Kidney epithelial cell (primary cell): Measurements from ENCODE around the gene RFTN2. TPM values are rescaled to one million over a fixed set of nuclear protein-coding genes. Genes with fewer than 3 reads are reported as not detected.
A peak's percentile ranks its signal among the peaks of the same experiment; 100 is the strongest.
"Not testable (repeated sequence)": the region's sequence is repeated elsewhere in the genome, so short reads cannot be mapped to it uniquely, and the experiment has no call there.

Experiments
- DNase-seq: peaks from one replicate; pipeline ENCODE4 v3.0.0-alpha.2; 2010; ENCODE audit warnings: low read depth
- H3K27me3 ChIP-seq: 2 replicates; pipeline ENCODE4 v1.6.0; 2011; ENCODE audit warnings: low read length; ENCODE audit not compliant: control insufficient read depth, insufficient read depth
- H3K36me3 ChIP-seq: 2 replicates; pipeline ENCODE4 v1.5.1; 2011; ENCODE audit warnings: low read length; ENCODE audit not compliant: control insufficient read depth, insufficient read depth
- H3K4me3 ChIP-seq: 2 replicates; pipeline ENCODE4 v1.5.1; 2011; ENCODE audit warnings: low read depth, mild to moderate bottlenecking, control low read depth, low read length
- CTCF ChIP-seq: IDR thresholded peaks from 2 replicates; pipeline ENCODE4 v1.5.1; 2011; ENCODE audit warnings: mild to moderate bottlenecking, moderate library complexity, low read length, control low read depth, inconsistent platforms; ENCODE audit not compliant: insufficient read depth, poor library complexity, severe bottlenecking
- total RNA-seq: library from RNA; depleted of rRNA; stranded (reverse); fragments of >200 nt; gene quantifications from 2 replicates; pipeline ENCODE4 v1.2.3, GENCODE V29; 2015

RFTN2 gene
- total RNA-seq, 1 donor from 2014 or later, result under 0.01 TPM

- Histone ChIP-seq H3K27me3 (no peaks in the 10 kb centered on the region), H3K36me3 (peaks cover 1% of the 10 kb centered on the region), H3K4me3 (peak overlapping the region; percentile 57)
- no peak for DNase-seq
- TF ChIP-seq CTCF, result no peak
These were observed 29.2 kb upstream of the RFTN2 start for GRCh38 chr2:197704434-197705120.

DNA sequence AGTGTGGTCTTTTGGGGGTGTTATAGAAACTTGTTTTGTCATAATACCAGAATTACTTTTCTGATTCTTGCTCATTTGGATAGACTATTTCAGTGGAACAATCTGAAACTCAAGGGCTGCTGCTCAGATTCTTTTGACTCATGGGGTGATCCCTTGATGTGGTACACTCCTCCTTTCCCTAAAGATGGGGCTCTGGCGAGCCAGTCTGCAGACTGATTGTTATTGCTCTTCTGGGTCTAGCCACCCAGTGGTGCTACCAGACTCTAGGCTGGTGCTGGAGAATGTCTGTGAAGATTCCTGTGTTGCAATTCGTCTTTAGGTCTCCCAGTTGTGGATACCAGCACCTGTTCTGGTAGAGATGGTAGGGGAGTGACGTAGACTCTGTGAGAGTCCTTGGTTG lies 25.6 kb upstream of the RFTN2 start:
- Histone ChIP-seq H3K36me3 (no peaks in the 10 kb centered on the region), H3K4me3 (no peak overlapping the region), H3K27me3 (no peaks in the 10 kb centered on the region)
- no peak for TF ChIP-seq CTCF
- no peak for DNase-seq

GRCh38 chr2:197699724-197700123 lies 24.3 kb upstream of the RFTN2 start:
- not testable (repeated sequence) for H3K27me3 ChIP-seq, H3K36me3 ChIP-seq, H3K4me3 ChIP-seq, DNase-seq

DNA sequence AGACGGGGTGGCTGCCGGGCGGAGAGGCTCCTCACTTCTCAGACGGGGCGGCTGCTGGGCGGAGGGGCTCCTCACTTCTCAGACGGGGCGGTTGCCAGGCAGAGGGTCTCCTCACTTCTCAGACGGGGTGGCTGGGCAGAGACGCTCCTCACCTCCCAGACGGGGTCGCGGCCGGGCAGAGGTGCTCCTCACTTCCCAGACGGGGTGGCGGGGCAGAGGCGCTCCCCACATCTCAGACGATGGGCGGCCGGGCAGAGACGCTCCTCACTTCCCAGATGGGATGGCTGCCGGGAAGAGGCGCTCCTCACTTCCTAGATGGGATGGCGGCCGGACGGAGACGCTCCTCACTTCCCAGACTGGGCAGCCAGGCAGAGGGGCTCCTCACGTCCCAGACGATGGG lies 21.2 kb upstream of the RFTN2 start:
- H3K27me3 ChIP-seq, DNase-seq, H3K4me3 ChIP-seq, H3K36me3 ChIP-seq: not testable (repeated sequence)

- H3K4me3 ChIP-seq, H3K27me3 ChIP-seq, H3K36me3 ChIP-seq, DNase-seq: not testable (repeated sequence)
These were observed 20.6 kb upstream of the RFTN2 start for GRCh38 chr2:197695971-197696370.

- not testable (repeated sequence) for H3K4me3 ChIP-seq, H3K27me3 ChIP-seq, H3K36me3 ChIP-seq, DNase-seq
These were observed 19.8 kb upstream of the RFTN2 start for GRCh38 chr2:197695206-197695605.

DNA sequence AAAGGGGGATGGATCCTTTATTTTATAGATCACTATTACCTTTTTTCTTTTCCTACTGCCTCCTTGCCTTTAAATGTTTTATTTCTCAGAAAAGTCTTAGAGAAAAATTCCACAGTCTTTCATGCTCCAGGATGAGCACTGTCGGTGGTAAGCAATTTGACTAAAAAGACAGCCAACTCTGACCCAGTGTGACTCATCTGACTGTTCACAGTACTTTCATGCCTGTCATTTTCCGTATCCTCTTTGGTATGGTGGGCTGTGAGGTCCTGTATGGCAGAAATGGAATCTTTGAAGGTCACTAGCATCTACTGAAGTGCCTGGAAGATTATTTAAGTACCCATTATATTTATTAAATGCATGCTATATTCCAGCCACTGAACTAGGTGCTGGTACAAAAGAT lies 2.1 kb upstream of the RFTN2 start:
- Histone ChIP-seq H3K4me3 (no peak overlapping the region), H3K27me3 (no peaks in the 10 kb centered on the region), H3K36me3 (no peaks in the 10 kb centered on the region)
- no peak for TF ChIP-seq CTCF
- no peak for DNase-seq

GRCh38 chr2:197677056-197677455 lies 1.7 kb upstream of the RFTN2 start:
- H3K36me3 ChIP-seq, result no peaks in the 10 kb centered on the region
- TF ChIP-seq CTCF, result no peak

More at GRCh38 chr2:197677056-197677455, 1.7 kb upstream of the RFTN2 start:
- H3K4me3 ChIP-seq, result no peak overlapping the region
- DNase-seq, result no peak
- no peaks in the 10 kb centered on the region for H3K27me3 ChIP-seq
